NCI-H1694 (cell line): ENCODE data around the gene KCTD8.
"Not testable (repeated sequence)": the region's sequence is repeated elsewhere in the genome, so short reads cannot be mapped to it uniquely, and the experiment has no call there.

Source experiments
- DNase-seq: peaks from one replicate; lab custom pipeline; 2025; lab: John Stamatoyannopoulos, UW

Gene KCTD8

GRCh38 chr4:44326741-44327140 is 121.9 kb downstream of the KCTD8 start:
- DNase-seq, result no peak

GRCh38 chr4:44320833-44321232 is 127.8 kb downstream of the KCTD8 start:
- no peak for DNase-seq

DNA sequence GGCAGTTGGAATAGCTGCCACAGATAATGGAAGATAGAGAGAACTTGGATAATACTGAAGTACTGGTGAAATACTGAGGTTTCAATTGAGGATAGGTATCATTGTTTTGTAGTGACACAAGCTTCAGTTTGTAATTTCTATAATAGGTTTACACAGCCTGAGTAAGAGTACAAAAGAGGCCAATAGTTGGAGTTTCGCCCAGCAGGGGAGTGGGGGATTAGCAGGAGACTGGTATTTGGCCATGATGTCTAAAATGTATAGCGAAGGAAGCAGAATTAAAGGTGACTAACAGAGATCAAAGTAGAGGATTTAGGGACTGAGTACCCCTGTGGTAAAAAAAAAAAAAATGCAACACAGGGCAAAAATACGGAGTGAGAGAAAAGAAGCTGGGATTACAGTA is 129.5 kb downstream of the KCTD8 start:
- DNase-seq, result no peak

GRCh38 chr4:44313702-44314101 is 134.9 kb downstream of the KCTD8 start:
- no peak for DNase-seq

- no peak for DNase-seq
These were observed 161.1 kb downstream of the KCTD8 start for GRCh38 chr4:44287505-44287904.

GRCh38 chr4:44279469-44279868 is 169.1 kb downstream of the KCTD8 start:
- DNase-seq, result no peak

GRCh38 chr4:44279066-44279465 is 169.5 kb downstream of the KCTD8 start:
- DNase-seq, result no peak

- no peak for DNase-seq
These were observed 191.1 kb downstream of the KCTD8 start for GRCh38 chr4:44257461-44257860.

DNA sequence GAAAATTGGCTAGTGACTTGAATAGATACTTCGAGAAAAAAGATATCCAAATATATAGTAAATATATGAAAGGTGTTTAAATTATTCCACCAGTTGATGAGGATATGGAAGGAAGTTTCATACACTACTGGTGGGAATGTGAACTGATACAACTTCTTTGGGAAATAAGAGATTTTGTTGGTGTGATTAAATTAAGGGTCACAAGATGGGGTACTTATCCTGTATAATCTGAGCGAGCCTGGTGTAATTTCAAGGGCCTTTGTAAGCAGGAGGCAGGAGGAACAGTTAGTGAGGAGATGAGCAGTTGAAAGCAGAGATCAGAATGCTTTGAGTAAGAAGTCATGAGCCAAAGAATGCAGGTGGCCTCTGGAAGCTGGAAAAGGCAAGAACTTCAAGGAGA is 192.2 kb downstream of the KCTD8 start:
- no peak for DNase-seq

GRCh38 chr4:44237643-44238042 is 211.0 kb downstream of the KCTD8 start:
- DNase-seq, result no peak

DNA sequence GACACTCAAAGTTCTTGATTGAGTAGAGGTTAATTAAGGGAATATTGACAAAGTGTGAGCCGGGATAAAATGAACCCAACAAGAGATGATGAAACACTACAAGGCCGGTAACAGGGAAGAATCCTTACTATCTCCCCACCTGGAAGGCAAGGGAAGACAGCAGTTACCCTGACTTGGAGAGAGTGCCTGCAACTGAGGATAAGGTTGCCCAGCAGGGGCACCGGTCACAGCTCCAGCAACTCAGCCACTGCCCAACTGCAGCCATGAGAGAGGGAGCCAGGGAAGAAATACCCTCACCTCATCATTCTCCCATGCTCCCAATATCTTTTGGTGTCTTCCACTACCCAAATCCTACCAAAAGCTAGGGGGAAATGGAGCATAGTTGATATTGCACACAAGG is 212.7 kb downstream of the KCTD8 start:
- DNase-seq, result no peak

GRCh38 chr4:44232262-44232661 is 216.3 kb downstream of the KCTD8 start:
- no peak for DNase-seq

GRCh38 chr4:44231006-44231405 is 217.6 kb downstream of the KCTD8 start:
- no peak for DNase-seq

GRCh38 chr4:44228326-44228725 is 220.3 kb downstream of the KCTD8 start:
- no peak for DNase-seq

DNA sequence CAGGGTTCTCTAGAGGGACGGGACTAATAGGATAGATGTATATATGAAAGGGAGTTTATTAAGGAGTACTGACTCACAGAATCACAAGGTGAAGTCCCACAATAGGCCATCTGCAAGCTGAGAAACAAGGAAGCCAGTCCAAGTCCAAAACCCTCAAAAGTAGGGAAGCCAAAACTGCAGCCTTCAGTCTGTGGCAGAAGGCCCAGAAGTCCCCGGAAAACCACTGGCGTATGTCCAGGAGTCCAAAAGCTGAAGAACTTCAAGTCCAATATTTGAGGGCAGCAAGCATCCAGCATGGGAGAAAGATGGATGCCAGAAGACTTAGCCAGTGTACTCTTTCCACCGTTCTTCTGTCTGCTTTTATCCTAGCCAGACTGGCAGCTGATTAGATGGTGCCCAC is 227.2 kb downstream of the KCTD8 start:
- DNase-seq, result no peak

- DNase-seq, result no peak
These were observed 237.9 kb downstream of the KCTD8 start for GRCh38 chr4:44210750-44211149.

- no peak for DNase-seq
These were observed 251.8 kb downstream of the KCTD8 start for GRCh38 chr4:44196796-44197195.

DNA sequence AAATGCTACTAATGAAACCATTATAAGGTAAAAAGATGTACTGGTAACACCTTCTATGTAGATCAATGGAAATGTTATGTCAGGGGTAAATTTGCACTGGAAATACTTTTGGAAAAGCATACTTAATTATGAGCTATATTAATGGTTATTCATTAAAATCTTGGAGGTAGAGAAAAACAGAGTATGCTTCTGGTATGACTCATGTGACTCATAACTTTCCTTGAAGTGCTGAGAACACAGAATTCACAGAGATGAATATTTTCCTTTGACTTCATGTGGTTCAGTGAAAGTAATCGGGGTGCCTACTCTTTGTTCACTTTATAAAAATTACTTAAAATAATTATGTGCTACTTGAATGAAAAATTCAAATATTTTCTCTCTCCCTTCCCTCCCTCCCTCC is 254.2 kb downstream of the KCTD8 start:
- DNase-seq, result no peak

GRCh38 chr4:44186850-44187246 is 261.8 kb downstream of the KCTD8 start:
- DNase-seq, result no peak

- no peak for DNase-seq
These were observed 262.3 kb downstream of the KCTD8 start for GRCh38 chr4:44186096-44186849.

- not testable (repeated sequence) for DNase-seq
These were observed 266.9 kb downstream of the KCTD8 start for GRCh38 chr4:44181491-44182349.

DNA sequence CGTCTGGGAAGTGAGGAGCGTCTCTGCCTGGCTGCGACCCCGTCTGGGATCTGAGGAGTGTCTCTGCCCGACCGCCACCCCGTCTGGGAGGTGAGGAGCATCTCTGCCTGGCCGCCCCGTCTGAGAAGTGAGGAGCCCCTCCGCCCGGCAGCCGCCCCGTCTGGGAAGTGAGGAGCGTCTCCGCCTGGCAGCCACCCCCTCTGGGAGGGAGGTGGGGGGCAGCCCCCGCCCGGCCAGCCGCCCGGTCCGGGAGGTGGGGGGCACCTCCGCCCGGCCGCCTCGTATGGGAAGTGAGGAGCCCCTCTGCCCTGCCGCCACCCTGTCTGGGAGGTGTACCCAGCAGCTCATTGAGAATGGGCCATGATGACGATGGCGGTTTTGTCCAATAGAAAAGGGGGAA is 280.8 kb downstream of the KCTD8 start:
- not testable (repeated sequence) for DNase-seq

DNA sequence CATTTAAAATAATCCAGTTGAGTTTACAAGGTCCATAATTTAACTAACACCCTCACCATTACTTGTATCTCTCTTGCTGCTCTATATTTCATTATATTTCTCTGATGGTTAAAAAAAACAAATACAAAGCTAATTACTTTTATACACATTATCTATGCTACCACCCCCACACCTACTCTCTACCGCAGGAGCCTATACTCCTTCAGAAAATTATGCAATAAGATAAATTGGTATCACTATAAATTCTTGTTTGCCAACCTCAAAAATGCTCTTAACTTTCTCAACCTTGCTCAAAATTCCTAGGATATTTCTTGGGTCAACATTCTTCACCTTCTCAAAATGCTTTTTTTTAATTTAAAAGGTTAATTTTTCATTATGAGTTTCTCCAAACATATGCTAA is 282.7 kb downstream of the KCTD8 start:
- no peak for DNase-seq
